NCI-H446 (cell line): ENCODE results near the gene DRD2.
A peak's percentile ranks its signal among the peaks of the same experiment; 100 is the strongest.
"Not testable (repeated sequence)": the region's sequence is repeated elsewhere in the genome, so short reads cannot be mapped to it uniquely, and the experiment has no call there.

ENCODE experiments used
- DNase-seq, 2 experiments: peaks; one replicate each; lab custom pipeline; 2025; lab: John Stamatoyannopoulos, UW

DRD2 gene

GRCh38 chr11:113475160-113475761, at the start of gene DRD2:
Gene DRD2 (minus strand): TSS chr11:113475398. CDS start chr11:113424651, 50,747 bp downstream.
- DNase-seq = peak in 1 of 2 experiments; percentile 39

- DNase-seq = not testable (repeated sequence)
Measured at GRCh38 chr11:113523906-113524305, 48.7 kb upstream of the DRD2 start.

- no peak for DNase-seq
Measured at GRCh38 chr11:113521737-113522517, 46.7 kb upstream of the DRD2 start.

DNA sequence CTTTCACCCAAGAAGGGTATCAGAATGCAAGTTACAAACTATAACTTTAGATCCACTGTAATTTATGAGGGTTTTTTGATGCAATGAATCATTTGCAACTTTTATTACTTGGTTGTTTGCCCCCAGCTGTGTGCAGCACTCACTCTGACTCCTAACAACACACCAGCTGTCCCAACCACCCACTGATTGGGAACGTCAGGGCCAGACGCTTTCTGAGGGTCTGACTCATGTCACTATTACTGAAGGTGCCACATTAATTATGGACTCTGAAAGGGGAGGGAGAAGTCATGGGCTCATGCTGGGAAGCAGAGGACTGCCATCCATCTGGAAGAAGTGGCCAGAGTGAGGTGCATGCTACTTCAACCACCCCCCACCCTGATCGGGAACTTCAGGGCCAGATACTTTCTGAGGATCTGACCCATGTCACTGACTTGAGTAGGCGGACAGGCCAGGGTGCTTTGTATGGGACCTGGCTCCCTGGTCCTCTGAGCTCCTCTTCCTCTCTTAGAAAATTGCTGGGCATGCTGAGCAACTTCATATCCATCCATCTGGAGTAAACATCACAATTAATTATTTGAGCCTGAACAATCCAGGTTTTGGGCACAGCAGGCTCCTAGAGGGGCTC, 44.9 kb upstream of the DRD2 start:
- no peak for DNase-seq

GRCh38 chr11:113518716-113519495, 43.7 kb upstream of the DRD2 start:
- no peak for DNase-seq

DNA sequence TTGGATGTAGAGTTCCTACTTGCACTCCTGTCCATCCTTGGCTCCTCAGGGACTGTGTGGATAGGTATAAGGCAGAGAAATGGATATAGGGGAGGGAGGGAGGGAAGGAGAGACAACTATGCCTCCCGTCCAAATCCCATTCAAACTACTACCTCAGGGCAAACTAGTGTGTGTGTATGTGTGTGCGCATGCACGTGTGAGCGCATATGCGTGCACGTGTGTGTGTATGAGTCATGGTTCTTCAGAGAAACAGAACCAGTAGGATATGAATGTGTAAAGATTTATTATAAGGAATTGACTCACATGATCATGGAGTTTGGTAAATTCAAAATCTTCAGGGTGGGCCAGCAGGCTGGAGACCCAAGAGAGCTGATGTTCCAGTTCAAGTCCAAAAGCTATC, 42.2 kb upstream of the DRD2 start:
- DNase-seq = no peak

DNA sequence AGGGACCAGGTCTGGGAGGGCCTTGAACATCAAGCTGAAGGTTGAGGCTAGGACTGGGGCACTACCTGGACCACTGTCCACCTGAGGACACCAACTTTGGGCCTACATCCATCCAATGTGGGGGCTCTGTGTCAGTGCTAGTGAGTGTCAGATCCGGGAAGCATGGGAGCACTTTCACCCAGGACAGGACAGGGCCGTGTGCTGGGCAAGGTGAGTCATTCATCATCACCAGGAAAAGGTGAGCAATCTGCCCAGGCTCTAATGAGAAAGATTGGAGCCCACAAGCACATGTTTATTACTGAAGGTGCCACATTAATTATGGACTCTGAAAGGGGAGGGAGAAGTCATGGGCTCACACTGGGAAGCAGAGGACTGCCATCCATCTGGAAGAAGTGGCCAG, 39.7 kb upstream of the DRD2 start:
- no peak for DNase-seq

DNA sequence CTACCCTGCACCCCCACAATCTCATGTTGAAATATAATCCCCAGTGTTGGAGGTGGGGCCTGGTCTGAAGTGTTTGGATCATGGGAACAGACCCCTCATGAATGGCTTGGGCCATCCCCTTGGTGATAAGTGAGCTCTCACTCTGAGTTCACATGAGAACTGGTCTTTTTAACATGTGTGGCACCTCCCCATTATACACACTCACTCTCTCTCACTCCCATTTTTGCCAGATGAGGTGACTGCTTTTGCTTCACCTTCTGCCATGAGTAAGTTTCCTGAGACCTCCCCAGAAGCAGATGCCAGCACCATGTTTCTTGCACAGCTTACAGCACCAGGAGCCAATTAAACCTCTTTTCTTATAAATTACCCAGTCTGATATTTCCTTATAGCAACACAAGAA, 32.1 kb upstream of the DRD2 start:
- DNase-seq = no peak

- DNase-seq = no peak
Measured at GRCh38 chr11:113506893-113507292, 31.7 kb upstream of the DRD2 start.

DNA sequence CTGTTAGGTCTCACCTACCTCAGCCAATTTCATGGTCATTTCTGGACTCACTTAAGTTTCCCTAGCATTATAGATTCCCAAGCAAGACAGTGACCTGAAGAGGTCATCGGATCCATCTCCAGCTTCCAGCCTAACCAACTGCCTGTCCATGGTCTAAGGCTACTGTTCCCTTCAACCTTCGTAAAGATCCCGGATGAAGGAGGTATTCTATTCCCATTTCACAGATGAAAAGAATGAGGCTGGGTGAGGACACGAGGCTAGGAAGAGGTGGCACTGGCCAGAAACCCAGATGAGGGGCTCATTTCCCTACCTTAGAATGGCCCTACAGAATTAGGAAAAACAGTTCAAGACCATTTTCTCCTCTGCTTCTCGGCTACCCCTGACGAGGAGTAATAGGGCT, 31.3 kb upstream of the DRD2 start:
- no peak for DNase-seq

- DNase-seq = no peak
Measured at GRCh38 chr11:113505541-113506375, 30.6 kb upstream of the DRD2 start.

- no peak for DNase-seq
Measured at GRCh38 chr11:113505046-113505445, 29.8 kb upstream of the DRD2 start.

DNA sequence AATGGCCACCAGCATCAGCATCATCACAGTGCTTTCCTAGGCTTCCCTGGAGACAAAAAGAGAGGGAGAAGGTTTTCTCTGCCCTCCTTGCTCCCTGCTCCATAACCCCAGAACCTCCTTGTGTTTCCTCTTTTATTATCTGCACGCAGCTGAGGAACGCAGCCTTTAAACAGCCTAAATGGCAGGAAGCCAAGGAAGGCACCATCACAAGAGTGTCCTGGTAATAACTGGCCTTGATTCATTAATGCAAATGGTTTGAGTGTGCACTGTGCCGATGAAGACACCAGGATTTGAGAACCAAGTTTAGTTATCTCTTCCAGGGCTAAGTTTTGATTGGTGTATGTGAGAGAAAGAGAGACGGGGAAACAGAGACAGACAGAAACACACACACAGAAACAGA, 29.4 kb upstream of the DRD2 start:
- no peak for DNase-seq

- no peak for DNase-seq
Measured at GRCh38 chr11:113504071-113504470, 28.9 kb upstream of the DRD2 start.

DNA sequence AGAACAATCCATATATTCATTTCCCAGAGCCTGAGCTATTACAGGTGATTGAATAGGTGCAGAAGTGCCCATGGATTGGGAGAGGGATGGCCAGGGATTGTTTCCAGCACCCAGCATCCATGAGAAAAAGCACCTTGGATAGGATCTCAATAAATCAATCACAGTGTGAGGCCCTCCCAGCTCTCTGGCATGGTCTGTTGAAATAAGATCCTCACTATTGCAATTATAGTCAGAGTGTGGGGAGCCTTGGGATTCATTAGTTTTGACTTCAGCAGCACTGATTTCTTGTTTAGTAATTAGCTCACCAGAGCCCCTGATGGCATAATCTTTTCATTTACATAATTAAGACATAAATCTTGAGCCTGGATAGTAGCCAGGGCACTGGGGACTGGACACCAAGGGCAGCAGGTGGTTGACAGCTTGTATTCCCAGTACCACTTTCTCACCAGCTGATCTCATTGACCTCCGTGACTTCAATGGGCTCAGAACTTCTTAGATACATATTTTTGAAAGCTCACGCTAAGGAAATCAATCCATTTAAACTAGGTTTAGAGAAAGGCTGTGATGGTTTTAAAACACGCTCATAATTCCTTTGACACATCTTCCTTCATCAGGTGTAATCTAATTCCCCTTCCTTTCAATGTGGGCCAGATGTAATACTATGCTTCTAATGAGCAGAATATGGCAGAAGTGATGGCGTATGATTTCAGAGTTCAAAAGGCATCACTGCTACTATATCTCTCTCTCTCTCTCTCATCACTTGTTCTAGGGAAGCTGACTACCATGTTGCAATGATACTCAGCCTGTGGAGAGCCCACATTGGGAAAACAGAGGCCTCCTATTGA, 22.1 kb upstream of the DRD2 start:
- DNase-seq = no peak

- no peak for DNase-seq
Measured at GRCh38 chr11:113496026-113496651, 20.9 kb upstream of the DRD2 start.

DNA sequence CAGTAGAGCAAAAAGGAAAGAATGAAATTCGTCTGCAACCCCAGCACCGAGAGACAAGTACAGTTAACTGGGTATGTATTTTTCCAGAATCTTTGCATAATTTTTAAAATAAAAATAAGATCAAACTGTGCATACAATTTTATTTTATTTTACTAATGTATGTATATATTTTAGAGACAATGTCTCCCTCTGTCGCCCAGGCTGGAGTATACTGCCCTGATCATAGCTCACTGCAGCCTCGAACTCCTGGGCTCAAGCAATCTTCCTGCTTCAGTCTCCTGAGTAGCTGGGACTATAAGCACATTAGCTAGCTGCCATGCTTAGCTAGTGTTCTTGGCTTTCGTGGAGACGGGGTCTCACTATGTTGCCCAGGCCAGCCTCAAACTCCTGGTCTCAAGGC, 18.8 kb upstream of the DRD2 start:
- no peak for DNase-seq

GRCh38 chr11:113493206-113493605, 18.0 kb upstream of the DRD2 start:
- DNase-seq = no peak

- peak in 1 of 2 experiments; percentile 63 for DNase-seq
Measured at GRCh38 chr11:113488931-113489351, 13.7 kb upstream of the DRD2 start.

DNA sequence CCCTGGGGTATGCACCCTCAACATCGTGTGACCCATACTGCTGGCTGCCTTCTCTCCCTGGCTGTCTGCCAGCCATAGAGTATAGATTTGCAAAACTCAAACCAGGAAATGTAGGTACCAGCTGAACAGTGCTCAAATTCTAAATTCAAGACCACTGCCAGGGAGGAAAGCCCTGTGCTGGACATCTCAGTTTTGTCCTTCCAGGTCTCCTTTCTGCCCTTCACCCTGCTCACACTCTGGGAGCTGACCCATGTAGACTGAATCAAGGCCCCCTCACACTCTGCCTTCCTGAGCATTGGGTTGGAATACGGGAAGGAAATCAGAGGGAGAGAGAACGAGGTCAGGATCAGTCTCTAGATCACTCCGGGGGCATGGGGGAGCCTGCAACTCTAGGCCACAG, 12.4 kb upstream of the DRD2 start:
- DNase-seq = no peak
